ENCODE measurements around the gene RBM34.
A peak's percentile ranks its signal among the peaks of the same experiment; 100 is the strongest.

Gene RBM34

DNA sequence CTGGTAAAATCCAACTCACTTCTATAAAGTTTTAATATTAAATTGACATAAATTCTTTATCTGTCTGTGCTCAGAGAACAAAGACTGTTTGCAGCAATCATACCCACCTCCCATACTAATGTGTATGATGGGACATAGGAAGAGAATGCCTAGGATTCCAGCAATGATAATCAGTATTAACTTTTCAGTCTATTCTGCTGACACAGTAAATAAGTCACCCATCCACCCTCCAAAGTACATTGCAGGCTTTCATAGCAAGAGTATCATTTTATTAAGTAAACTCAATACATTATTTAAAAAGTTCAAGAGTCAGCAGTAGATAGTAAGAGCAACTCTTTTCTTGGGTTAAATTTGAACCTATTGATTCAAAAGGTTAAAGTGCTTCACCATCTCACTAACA, 8.8 kb downstream of the RBM34 start:
- DNase-seq, result no peak

DNA sequence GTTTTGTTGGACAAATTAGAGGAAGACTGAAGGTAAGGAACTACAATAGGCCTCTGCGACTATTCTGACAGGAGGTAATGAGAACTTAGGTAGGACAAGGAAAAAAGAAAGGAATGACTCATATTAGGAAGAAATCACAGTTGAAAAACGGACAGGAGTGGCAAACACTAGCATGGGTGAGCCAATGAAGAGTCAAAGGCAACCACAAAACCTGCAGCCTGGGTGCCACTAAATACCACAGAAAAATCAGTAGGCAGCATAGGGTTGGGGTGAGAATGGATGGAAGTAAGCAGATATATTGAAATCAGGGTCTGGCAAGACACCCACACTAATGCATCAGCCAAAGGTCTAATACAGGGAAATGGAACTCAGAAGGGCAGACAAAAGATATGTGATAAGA, 10.0 kb downstream of the RBM34 start:
- no peak for DNase-seq

DNA sequence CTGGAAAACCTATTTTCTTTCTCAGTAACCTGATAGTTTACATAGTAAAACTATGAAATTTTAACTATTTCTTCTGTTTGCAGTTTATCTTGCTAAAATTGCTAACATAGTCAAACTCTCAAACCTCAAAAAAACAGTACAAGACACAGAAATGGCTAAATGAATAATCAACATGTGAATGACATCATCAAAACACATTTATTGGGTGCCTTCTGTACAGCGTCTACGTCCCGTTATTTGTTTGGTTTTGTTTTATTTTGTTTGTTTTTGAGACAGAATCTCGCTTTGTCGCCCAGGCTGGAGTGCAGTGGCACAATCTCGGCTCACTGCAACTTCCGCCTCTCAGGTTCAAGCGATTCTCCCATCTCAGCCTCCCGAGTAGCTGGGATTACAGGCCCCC, 11.2 kb downstream of the RBM34 start:
- DNase-seq, result no peak

- no peak for DNase-seq
Measured at GRCh38 chr1:235147269-235147668, 13.8 kb downstream of the RBM34 start.

DNA sequence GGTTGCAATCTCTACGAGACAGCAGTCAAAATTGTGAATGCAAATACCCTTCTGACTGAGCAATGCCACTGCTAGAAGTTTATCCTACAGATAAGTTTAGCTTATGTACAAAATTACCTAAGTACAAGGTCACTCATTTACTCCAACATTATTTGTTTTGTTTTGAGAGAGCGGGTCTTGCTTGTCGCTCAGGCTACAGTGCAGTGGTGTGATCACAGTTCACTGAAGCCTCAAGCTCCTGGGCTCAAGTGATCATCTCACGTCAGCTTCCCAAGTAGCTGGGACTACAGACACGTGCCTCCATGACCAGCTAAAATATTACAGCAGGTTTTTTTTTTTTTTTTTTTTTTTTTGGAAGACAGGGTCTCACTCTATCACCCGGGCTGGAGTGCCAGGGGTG, 15.4 kb downstream of the RBM34 start:
- DNase-seq, result no peak

GRCh38 chr1:235142991-235143390, 18.1 kb downstream of the RBM34 start:
- DNase-seq, result no peak

DNA sequence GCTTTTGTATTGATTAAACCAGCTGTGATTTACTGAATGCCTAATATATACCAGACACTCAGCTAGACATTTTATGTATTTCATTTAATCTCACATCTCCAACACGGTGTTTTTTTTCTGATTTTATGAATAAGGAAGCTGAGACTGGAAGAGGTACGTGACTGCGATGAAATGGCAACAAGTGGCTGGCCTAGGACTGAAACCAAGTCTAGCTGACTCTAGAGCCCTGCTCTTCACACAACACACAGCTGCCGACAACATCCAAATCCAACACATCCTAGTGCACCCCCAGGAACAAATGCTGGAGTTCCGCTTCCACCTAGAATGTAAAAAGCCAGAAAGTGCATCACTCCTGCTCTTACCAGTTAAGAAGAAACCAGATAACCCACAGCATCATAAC, 21.7 kb downstream of the RBM34 start:
- DNase-seq, result no peak

DNA sequence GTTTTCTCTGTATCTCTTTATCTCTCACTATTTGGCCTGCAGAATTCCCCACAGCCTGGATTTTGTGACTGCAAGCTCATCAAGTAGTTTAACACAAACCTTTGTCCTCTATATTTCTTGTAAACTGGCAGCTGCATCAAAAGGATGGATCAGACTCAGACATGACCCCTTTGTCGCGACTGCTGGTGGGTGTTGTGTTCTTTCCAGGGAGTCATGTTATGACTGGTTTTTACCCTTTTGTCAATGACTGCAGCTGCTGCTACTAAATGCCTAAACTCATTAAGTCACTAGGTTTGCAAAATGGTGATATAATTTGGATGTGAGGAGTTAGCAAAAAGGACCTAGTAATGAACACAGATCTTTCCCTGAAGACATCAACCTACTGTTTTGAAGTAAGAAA, 22.2 kb downstream of the RBM34 start:
- DNase-seq, result no peak

DNA sequence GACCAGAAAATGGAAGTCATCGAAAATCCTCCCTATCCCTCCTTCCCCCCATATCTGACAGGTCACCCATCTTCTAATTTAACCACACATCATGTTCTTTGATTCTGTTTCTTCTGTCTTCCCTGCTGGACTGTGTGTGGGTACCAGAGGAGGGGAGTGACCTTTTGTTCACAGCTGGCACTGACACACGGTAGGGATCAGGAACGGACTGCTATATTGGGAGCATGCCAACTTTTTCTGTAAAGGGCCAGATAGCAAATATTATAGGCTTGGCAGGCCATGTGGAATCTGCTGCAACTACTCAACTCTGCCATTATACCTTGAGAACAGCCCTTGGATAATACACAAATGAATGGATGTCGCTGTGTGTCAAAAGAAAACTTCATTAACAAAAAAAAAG, 24.9 kb downstream of the RBM34 start:
- DNase-seq, result no peak

DNA sequence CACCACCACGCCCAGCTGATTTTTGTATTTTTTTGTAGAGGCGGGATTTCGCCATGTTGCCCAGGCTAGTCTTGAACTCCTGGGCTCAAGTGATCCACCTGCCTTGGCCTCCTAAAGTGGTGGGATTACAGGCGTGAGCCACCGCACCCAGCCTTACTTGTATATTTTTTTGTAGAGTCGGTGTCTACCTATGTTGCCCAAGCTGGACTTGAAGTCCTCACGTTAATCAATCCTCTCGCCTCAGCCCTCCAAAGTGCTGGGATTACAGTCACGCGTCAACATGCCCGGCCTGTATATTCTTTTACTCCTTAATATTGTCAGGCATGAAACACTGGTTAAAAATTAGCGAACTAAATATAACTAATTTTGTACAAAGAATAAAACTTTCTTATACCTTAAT, 26.9 kb downstream of the RBM34 start:
- no peak for DNase-seq

DNA sequence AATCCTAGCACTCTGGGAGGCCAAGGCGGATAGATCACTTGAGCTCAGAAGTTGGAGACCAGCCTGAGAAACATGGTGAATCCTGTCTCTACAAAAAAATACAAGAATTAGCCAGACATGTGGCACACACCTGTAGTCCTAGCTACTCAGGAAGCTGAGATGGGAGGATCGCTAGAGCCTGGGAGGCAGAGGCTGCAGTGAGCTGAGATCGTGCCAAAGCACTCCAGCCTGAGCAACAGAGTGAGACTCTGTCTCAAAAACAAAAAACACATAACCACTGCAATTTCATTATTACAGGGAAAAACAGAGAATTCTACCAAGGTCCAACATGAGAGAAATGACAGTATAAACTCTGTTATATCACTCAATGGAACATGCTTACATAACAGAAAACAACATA, 28.0 kb downstream of the RBM34 start:
- DNase-seq, result no peak

- DNase-seq, result no peak
Measured at GRCh38 chr1:235131961-235132360, 29.1 kb downstream of the RBM34 start.

DNA sequence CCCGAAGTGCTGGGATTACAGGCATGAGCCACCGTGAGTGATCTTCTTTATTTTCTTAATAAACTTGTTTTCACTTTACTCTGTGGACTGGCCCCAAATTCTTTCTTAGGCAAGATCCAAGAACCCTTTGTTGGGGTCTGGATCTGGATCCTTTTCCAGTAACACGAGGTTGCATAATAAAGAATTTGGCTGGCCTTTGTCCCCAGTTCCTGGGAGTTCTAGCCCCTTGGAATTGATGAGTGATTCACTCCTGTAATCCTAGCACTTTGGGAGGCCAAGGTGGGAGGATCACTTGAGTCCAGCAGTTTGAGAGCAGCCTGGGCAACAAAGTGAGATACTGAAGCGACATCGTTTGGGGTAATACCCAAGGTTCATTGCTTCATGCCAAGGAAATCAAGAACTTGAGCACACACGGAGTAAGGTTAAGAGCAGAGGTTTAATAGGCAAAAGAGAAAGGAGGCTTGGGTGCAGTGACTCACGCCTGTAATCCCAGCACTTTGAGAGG, 30.2 kb downstream of the RBM34 start:
- no peak for DNase-seq

- no peak for DNase-seq
Measured at GRCh38 chr1:235129774-235130570, 31.1 kb downstream of the RBM34 start.

DNA sequence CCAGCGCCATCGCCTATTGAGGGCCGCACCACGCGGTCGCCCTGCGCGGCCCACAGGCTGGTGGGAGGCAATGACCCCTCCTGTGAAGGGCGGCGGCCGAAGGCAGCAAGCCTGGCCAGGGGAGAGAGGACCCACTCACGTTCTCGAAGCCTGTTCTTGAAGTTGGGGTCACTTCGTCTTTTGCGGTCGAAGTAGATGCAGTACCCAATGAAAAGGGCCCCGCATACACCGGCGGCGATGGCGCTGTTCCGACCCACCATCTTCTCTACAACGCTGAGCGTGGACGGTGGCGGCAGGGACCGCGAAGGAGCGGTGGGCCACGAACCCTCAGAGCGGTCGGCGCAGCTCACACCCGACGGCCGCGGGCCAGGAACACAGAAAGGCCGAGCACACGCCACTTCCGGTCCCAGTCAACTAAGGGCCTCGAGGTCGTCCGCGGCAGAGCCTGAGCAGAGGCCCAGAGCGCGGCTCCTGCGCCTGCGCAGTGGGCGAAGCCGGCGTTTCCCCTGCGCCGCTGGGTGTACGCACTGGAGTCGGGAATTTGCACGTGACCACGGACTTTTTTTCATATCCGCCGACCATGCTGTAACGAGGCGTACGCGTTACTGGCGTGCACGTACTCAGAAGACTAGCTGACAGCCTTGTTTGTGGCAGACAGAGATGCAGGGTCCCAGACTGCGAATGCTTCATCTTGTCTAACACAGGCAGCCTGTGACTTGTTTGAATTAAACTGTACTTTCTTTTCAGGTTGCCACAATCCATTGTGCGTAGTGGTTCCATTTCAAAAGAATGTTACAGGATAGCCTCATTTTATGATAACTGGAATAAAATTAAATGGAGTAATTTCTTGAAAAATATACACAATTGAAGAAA, 32.4 kb downstream of the RBM34 start, which contains the start of gene TOMM20:
Gene TOMM20, minus strand, starts transcription at position 382 of the 873 bp plus-strand sequence. Its CDS starts 122 bp downstream, at position 260.
- DNase-seq, result peak; percentile 73 to 80

- no peak for DNase-seq
Measured at GRCh38 chr1:235127732-235128455, 33.2 kb downstream of the RBM34 start.

DNA sequence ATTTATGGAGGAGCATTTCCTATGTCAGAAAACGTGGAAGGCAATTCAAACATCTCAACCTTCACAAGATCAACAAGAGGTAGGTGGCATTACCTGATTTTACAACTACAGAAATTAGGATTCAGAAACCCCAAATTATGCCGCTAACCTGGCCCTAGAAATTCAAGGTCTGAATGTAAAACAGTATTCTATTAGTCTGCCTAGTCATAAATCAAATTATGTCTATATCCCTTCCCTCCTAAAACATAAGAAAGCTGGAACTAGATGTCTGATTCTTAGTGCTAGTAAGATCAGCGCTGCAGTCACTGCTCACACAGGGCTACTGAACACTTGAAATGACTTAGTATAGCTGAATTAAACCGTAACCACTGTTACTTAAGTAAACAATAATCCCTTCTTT, 33.8 kb downstream of the RBM34 start:
- no peak for DNase-seq

DNA sequence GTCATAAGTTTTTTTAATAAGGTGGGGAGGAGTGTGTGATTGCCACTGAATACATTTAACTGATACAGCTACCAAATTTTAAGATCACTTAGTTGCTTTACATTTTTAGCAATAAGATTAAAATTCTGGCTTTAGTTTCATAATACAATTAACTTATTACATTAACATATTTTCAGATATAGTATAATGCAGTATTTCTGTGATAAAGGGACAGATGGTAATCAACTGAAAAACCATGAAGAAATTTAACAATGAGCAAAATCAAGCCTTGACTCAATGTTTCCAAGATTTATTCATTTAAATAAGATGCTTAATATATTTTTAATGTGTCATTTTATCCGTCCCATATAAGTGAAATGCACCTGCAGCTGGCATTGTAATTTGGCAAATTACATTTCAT, 36.4 kb downstream of the RBM34 start:
- no peak for DNase-seq

DNA sequence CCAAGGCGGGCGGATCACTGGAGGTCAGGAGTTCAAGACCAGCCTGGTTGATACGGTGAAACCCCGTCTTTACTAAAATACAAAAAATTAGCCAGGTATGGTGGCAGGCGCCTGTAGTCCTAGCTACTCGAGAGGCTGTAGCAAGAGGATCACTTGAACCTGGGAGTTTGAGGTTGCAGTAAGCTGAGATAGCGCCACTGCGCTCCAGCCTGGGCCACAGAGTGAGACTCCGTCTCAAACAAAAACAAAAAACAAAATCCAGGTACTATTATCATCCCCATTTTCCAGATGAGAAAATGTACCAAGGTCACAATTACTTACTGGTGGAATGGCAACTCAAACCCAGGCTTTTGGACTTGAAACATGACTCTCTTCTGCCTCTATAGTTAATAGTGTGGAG, 36.9 kb downstream of the RBM34 start:
- no peak for DNase-seq

DNA sequence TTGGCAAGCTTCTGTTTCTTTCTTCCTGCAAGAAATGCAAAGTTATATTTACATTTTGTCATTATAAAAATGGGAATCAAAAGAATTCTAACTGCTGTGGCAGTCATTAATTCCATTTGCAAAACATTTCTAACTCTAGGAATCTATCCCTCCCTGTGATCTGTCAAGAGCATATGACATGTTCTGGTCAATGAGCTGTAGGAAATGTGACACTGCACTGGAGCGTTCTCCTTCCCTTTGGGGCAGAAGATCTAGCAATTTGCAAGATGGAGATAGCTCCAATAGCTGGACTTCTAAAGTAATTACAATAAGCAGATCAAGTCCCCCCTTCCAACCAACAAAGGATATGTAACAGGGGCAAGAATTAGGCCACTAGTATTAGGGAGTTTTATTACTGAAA, 38.7 kb downstream of the RBM34 start:
- no peak for DNase-seq

GRCh38 chr1:235113183-235113917, 47.7 kb downstream of the RBM34 start:
- DNase-seq, result no peak

All from cerebellar nuclear complex (tissue), 1 donor.